HCT116 (cell line): ENCODE results near the gene EPS8L2. TPM values are rescaled to one million over a fixed set of nuclear protein-coding genes. Genes with fewer than 3 reads are reported as not detected.

Source experiments
- ATAC-seq: fragments of 200-7000 bp; cut with Tn5 transposase; 2 replicates; pipeline ENCODE4 v1.9.1; 2020; ENCODE audit warnings: mild to moderate bottlenecking, moderate library complexity
- BruUV-seq: library from RNA; stranded (reverse); fragments of 400-500 nt; replicated peaks from 2 replicates; lab custom pipeline; 2021; lab: Mats Ljungman, UMichigan
- CTCF ChIA-PET: fragments of 300-600 bp; sonication (Branson Sonifier 250); formaldehyde crosslinking; loops from one replicate; lab custom pipeline; 2021; ENCODE audit warnings: antibody characterized with exemption; lab: Charles Lee
- POLR2A ChIA-PET: fragments of 300-600, 350-600 bp; sonication (Branson Sonifier 250); formaldehyde crosslinking; loops from one replicate; lab custom pipeline; 2021; ENCODE audit warnings: antibody characterized with exemption; lab: Charles Lee
- RAD21 ChIA-PET, 2 experiments: fragments of 300-600 bp; sonication (Branson Sonifier 250); formaldehyde crosslinking; loops; one replicate each; lab custom pipeline; 2023; ENCODE audit warnings: low total read pairs in 2 of 2; ENCODE audit not compliant: uncharacterized antibody in 2 of 2, unreplicated experiment in 2 of 2, low non-redundant PET in 1 of 2; lab: Charles Lee
- DNase-seq: peaks from one replicate; pipeline ENCODE4 v3.0.0-alpha.2; 2010; ENCODE audit warnings: low read depth, low spot score
- H2AFZ ChIP-seq: fragments of 200-600 bp; shearing (Covaris generic), sonication (generic); 2 replicates; pipeline ENCODE4 v1.6.1; 2017; ENCODE audit warnings: low read depth, mixed run types, mixed read lengths, antibody characterized with exemption, low read length; ENCODE audit not compliant: poor library complexity, severe bottlenecking
- H3K27ac ChIP-seq: 2 replicates; pipeline ENCODE4 v1.5.1; 2012; ENCODE audit warnings: low read depth, low read length
- H3K27me3 ChIP-seq: fragments of 200-600 bp; sonication (generic); 2 replicates; pipeline ENCODE4 v1.6.1; 2016; ENCODE audit warnings: mixed run types, low read length, mixed read lengths; ENCODE audit not compliant: insufficient read depth
- H3K36me3 ChIP-seq, 2 experiments: fragments of 200-500 bp in 1 of 2; fragments of 200-600 bp in 1 of 2; sonication (Bioruptor generic) in 1 of 2; sonication (generic) in 1 of 2; 2 replicates each; pipeline versions ENCODE4 v1.5.1 to v1.6.1; 2014 to 2016; ENCODE audit warnings: low read length in 2 of 2, inconsistent platforms in 1 of 2, mixed read lengths in 1 of 2, mixed run types in 1 of 2; ENCODE audit not compliant: insufficient read depth in 2 of 2, control insufficient read depth in 1 of 2
- H3K4me1 ChIP-seq, 2 experiments: fragments of 200-600 bp in 1 of 2; sonication (generic) in 1 of 2; 2 replicates each; pipeline versions ENCODE4 v1.5.1 to v1.6.1; 2012 to 2017; ENCODE audit warnings: low read length in 2 of 2, inconsistent platforms in 1 of 2, mild to moderate bottlenecking in 1 of 2, mixed read lengths in 1 of 2, mixed run types in 1 of 2, moderate library complexity in 1 of 2; ENCODE audit not compliant: insufficient read depth in 2 of 2, control insufficient read depth in 1 of 2
- H3K4me2 ChIP-seq: fragments of 200-600 bp; sonication (generic); 2 replicates; pipeline ENCODE4 v1.6.1; 2017; ENCODE audit warnings: mixed run types, low read length, mixed read lengths
- H3K4me3 ChIP-seq, 2 experiments: fragments of 200-600 bp in 1 of 2; sonication (generic) in 1 of 2; replicated peaks in 1 of 2; 2 replicates each; pipeline ENCODE4 v1.5.1; 2011 to 2016; ENCODE audit warnings: low read length in 2 of 2, control low read depth in 1 of 2, low read depth in 1 of 2, mild to moderate bottlenecking in 1 of 2, mixed read lengths in 1 of 2, mixed run types in 1 of 2
- H3K79me2 ChIP-seq: fragments of 200-600 bp; sonication (generic); 2 replicates; pipeline ENCODE4 v1.6.1; 2017; ENCODE audit warnings: mild to moderate bottlenecking, mixed run types, low read length, moderate library complexity, mixed read lengths; ENCODE audit not compliant: insufficient read depth
- H3K9ac ChIP-seq: fragments of 200-600 bp; sonication (generic); 2 replicates; pipeline ENCODE4 v1.6.1; 2016; ENCODE audit warnings: low read length, mixed read lengths
- H3K9me2 ChIP-seq: fragments of 200-600 bp; sonication (generic), shearing (Covaris generic); 2 replicates; pipeline ENCODE4 v1.6.1; 2017; ENCODE audit warnings: mixed run types, mild to moderate bottlenecking, moderate library complexity; ENCODE audit not compliant: insufficient read depth
- H3K9me3 ChIP-seq, 2 experiments: fragments of 200-500 bp in 1 of 2; fragments of 200-600 bp in 1 of 2; sonication (Bioruptor generic) in 1 of 2; sonication (generic) in 1 of 2; 2 replicates each; pipeline ENCODE4 v1.6.1; 2014 to 2017; ENCODE audit warnings: low read length in 2 of 2, mixed read lengths in 2 of 2, inconsistent platforms in 1 of 2, low read depth in 1 of 2, mild to moderate bottlenecking in 1 of 2, mixed run types in 1 of 2, moderate library complexity in 1 of 2; ENCODE audit not compliant: control insufficient read depth in 1 of 2, insufficient read depth in 1 of 2
- H4K20me1 ChIP-seq: fragments of 200-600 bp; sonication (generic), shearing (Covaris generic); 2 replicates; pipeline ENCODE4 v1.6.1; 2017; ENCODE audit warnings: mixed run types, mild to moderate bottlenecking, moderate library complexity; ENCODE audit not compliant: insufficient read depth
- CEBPB ChIP-seq: IDR thresholded peaks from 2 replicates; pipeline ENCODE4 v1.6.1; 2012; ENCODE audit warnings: low read depth
- EGR1 ChIP-seq: IDR thresholded peaks from 2 replicates; pipeline ENCODE4 v1.6.1; 2012; ENCODE audit warnings: low read depth
- ELF1 ChIP-seq: IDR thresholded peaks from 2 replicates; pipeline ENCODE4 v1.6.1; 2012; ENCODE audit warnings: low read depth, borderline replicate concordance
- EZH2 ChIP-seq: fragments of 200-600 bp; sonication (generic); IDR thresholded peaks from 2 replicates; pipeline ENCODE4 v1.6.1; 2017; ENCODE audit warnings: antibody characterized with exemption, mixed run types
- EZH2phosphoT487 ChIP-seq: fragments of 200-600 bp; IDR thresholded peaks from 2 replicates; pipeline ENCODE4 v1.6.1; 2018; ENCODE audit warnings: antibody characterized with exemption, borderline replicate concordance
- RAD21 ChIP-seq: IDR thresholded peaks from 2 replicates; pipeline ENCODE4 v1.6.1; 2012; ENCODE audit warnings: low read depth, mild to moderate bottlenecking
- SIN3A ChIP-seq: IDR thresholded peaks from 2 replicates; pipeline ENCODE4 v1.6.1; 2012; ENCODE audit warnings: low read depth
- SRF ChIP-seq: IDR thresholded peaks from 2 replicates; pipeline ENCODE4 v1.6.1; 2012; ENCODE audit warnings: low read depth
- TCF7L2 ChIP-seq: IDR thresholded peaks from 2 replicates; pipeline ENCODE4 v1.7.0; 2011; ENCODE audit warnings: borderline replicate concordance, inconsistent platforms; ENCODE audit not compliant: insufficient read depth, insufficient read length; ENCODE audit errors: extremely low read depth
- ZBTB33 ChIP-seq: IDR thresholded peaks from 2 replicates; pipeline ENCODE4 v1.6.1; 2011; ENCODE audit warnings: mild to moderate bottlenecking, low read length, moderate library complexity; ENCODE audit not compliant: insufficient replicate concordance; ENCODE audit errors: extremely low read depth
- ZNF274 ChIP-seq: fragments of 200-500 bp; sonication (Bioruptor generic); IDR thresholded peaks from 2 replicates; pipeline ENCODE4 v1.6.1; 2014; ENCODE audit warnings: mild to moderate bottlenecking, low read depth, low read length, inconsistent platforms
- intact Hi-C: fragments of 100-400 bp; cut with micrococcal nuclease; formaldehyde crosslinking; loops from 2 replicates; pipeline ENCODE4 v1.10.0; 2022
- total RNA-seq: library from RNA; stranded (reverse); gene quantifications from one replicate; pipeline ENCODE4 v1.2.1, GENCODE V29; 2021; ENCODE audit not compliant: unreplicated experiment
- TF ChIP-seq, protein P1 (sequence below), 3 experiments: fragments of 200-600 bp in 1 of 3; sonication (generic) in 1 of 3; IDR thresholded peaks in 2 of 3; conservative IDR thresholded peaks in 1 of 3; 2 replicates each; pipeline ENCODE4 v1.5.1; 2012 to 2017; ENCODE audit warnings: low read depth in 2 of 3, low read length in 2 of 3, antibody characterized with exemption in 1 of 3, borderline replicate concordance in 1 of 3, control low read depth in 1 of 3, mild to moderate bottlenecking in 1 of 3, mixed read lengths in 1 of 3, mixed run types in 1 of 3, moderate library complexity in 1 of 3; ENCODE audit not compliant: insufficient read depth in 1 of 3
- TF ChIP-seq, protein P2 (sequence below): IDR thresholded peaks from 2 replicates; pipeline ENCODE4 v1.6.1; 2012

The EPS8L2 gene
- total RNA-seq, 1 experiment from 2014 or later: 157 TPM

DNA sequence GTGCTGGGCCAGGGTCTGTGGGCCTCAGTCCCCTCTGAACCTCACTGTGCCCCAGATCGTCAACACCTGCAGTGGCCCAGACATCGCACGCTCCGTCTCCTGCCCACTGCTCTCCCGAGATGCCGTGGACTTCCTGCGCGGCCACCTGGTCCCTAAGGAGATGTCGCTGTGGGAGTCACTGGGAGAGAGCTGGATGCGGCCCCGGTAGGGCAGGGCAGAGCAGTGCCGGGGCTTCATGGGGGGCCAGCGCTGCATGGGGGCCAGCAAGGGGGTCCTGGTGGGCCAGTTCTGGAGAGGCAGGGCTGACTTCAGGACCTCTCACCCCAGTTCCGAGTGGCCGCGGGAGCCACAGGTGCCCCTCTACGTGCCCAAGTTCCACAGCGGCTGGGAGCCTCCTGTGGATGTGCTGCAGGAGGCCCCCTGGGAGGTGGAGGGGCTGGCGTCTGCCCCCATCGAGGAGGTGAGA lies 16.3 kb downstream of the EPS8L2 start:
- H3K4me1 ChIP-seq: peaks cover 2 to 19% of the 10 kb centered on the region in 2 experiments; a peak in 3 of 4 replicates
- no peaks in the 10 kb centered on the region for H3K79me2 ChIP-seq
- ChIA-PET CTCF (interaction anchor here (1.2 to 2.0 kb wide), 2 partner anchors 16 to 60 kb away, joined by 4 to 8 read pairs; no protein-coding TSS in a partner anchor), POLR2A (no interaction called here), RAD21 (interaction anchor here in 1 of 2 experiments (0.9 kb wide), 1 partner anchor 168 kb away, joined by 3 read pairs; no protein-coding TSS in a partner anchor)
- no peaks in the 10 kb centered on the region for H3K9me2 ChIP-seq
- H3K27ac ChIP-seq: no peak overlapping the region
- no TSS peak for BruUV-seq
- no peak for TF ChIP-seq ELF1
- H4K20me1 ChIP-seq: no peaks in the 10 kb centered on the region
- peaks cover 3 to 11% of the 10 kb centered on the region in 2 experiments; a peak in 2 of 4 replicates for H3K36me3 ChIP-seq
- ATAC-seq (no peak), DNase-seq (no peak)
- H3K4me3 ChIP-seq: no peak overlapping the region
- no peak overlapping the region for H3K9ac ChIP-seq
- H3K9me3 ChIP-seq: no peaks in the 10 kb centered on the region
- no peak overlapping the region for H3K4me2 ChIP-seq
- intact Hi-C loops: no loop called here
- no peak overlapping the region for H2AFZ ChIP-seq
- no peaks in the 10 kb centered on the region for H3K27me3 ChIP-seq

DNA sequence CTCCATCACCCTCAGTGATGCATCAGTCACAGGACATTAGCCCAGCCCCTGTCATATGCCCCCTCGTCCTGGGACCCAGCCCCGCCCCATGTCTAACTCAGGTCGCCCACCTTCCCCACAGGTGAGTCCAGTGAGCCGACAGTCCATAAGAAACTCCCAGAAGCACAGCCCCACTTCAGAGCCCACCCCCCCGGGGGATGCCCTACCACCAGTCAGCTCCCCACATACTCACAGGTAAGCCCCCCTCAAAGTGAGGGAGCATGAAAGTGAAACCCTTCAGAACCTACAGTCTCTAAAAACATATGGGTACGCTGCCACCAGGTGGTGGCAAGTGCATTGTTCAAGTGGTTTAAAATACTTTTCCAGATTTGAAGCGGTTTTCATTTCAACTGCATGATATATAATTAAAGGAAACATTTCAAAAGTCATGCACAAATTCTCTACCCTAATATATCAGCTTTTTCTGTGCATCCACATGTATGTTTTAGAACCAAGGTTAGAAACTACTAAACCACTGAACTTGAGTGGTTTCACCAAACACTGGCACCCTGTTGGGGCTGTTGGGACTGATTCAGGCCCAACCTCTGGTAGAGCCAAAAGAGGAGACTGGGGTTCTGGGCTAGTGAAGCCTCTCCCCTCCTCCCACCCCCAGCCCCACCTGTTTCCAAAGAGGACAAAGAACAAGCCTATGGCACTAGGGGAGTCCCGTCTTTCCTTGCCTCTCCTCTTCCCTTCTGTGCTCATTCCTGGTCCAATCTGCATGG lies 17.3 kb downstream of the EPS8L2 start:
- ChIA-PET RAD21 (interaction anchor here in 1 of 2 experiments (0.9 kb wide), 1 partner anchor 168 kb away, joined by 3 read pairs; no protein-coding TSS in a partner anchor), POLR2A (no interaction called here), CTCF (interaction anchor here (2.0 kb wide), 1 partner anchor 17 kb away, joined by 8 read pairs; no protein-coding TSS in a partner anchor)
- H3K4me1 ChIP-seq: peaks cover 7 to 28% of the 10 kb centered on the region in 2 experiments; a peak in 3 of 4 replicates
- H3K27ac ChIP-seq: no peak overlapping the region
- no TSS peak for BruUV-seq
- intact Hi-C loops: loop anchor here (1.0 kb wide), 2 partner anchors 27 to 61 kb away; no protein-coding TSS in a partner anchor
- no peak overlapping the region for H2AFZ ChIP-seq
- no peak overlapping the region for H3K4me3 ChIP-seq
- no peak for DNase-seq
- no peaks in the 10 kb centered on the region for H3K79me2 ChIP-seq
- no peaks in the 10 kb centered on the region for H3K27me3 ChIP-seq
- ATAC-seq: no peak
- no peak overlapping the region for H3K4me2 ChIP-seq
- H3K9me2 ChIP-seq: no peaks in the 10 kb centered on the region
- peaks cover 3 to 11% of the 10 kb centered on the region in 2 experiments; a peak in 2 of 4 replicates for H3K36me3 ChIP-seq
- no peaks in the 10 kb centered on the region for H4K20me1 ChIP-seq
- no peak overlapping the region for H3K9ac ChIP-seq
- no peaks in the 10 kb centered on the region for H3K9me3 ChIP-seq
- TF ChIP-seq ZBTB33 (no peak), SRF (no peak), SIN3A (no peak), TCF7L2 (no peak), EZH2phosphoT487 (no peak), ZNF274 (no peak), RAD21 (peak; percentile 88), EZH2 (no peak), CEBPB (no peak), EGR1 (no peak)
- TF ChIP-seq, protein P1, sequence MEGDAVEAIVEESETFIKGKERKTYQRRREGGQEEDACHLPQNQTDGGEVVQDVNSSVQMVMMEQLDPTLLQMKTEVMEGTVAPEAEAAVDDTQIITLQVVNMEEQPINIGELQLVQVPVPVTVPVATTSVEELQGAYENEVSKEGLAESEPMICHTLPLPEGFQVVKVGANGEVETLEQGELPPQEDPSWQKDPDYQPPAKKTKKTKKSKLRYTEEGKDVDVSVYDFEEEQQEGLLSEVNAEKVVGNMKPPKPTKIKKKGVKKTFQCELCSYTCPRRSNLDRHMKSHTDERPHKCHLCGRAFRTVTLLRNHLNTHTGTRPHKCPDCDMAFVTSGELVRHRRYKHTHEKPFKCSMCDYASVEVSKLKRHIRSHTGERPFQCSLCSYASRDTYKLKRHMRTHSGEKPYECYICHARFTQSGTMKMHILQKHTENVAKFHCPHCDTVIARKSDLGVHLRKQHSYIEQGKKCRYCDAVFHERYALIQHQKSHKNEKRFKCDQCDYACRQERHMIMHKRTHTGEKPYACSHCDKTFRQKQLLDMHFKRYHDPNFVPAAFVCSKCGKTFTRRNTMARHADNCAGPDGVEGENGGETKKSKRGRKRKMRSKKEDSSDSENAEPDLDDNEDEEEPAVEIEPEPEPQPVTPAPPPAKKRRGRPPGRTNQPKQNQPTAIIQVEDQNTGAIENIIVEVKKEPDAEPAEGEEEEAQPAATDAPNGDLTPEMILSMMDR (IDR thresholded peaks at IDR 0.05 in 2 of 3, conservative IDR thresholded peaks at IDR 0.05 in 1 of 3; ENCODE audit: borderline replicate concordance in 1 of 3, insufficient read depth in 1 of 3, low read depth in 2 of 3, low read length in 2 of 3): peak; percentile 47 to 84 (median 77)
- TF ChIP-seq, protein P2, sequence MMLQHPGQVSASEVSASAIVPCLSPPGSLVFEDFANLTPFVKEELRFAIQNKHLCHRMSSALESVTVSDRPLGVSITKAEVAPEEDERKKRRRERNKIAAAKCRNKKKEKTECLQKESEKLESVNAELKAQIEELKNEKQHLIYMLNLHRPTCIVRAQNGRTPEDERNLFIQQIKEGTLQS: no peak
